Endothelial cell of umbilical vein (primary cell): Measurements from ENCODE around the gene ANGPTL7. TPM values are rescaled to one million over a fixed set of nuclear protein-coding genes. Genes with fewer than 3 reads are reported as not detected.

Experiments used
- BruUV-seq: library from RNA; stranded (reverse); fragments of 400-500 nt; replicated peaks from 2 replicates; lab custom pipeline; 2021; lab: Mats Ljungman, UMichigan
- CTCF ChIA-PET: fragments of 300-600, 350-600 bp; sonication (Branson Sonifier 250); formaldehyde crosslinking; loops from one replicate; lab custom pipeline; 2021; ENCODE audit warnings: antibody characterized with exemption, inconsistent platforms; lab: Charles Lee
- POLR2A ChIA-PET: fragments of 300-600, 350-600 bp; sonication (Branson Sonifier 250); formaldehyde crosslinking; loops from one replicate; lab custom pipeline; 2021; ENCODE audit warnings: antibody characterized with exemption, inconsistent platforms; lab: Charles Lee
- DNase-seq: peaks from one replicate; pipeline ENCODE4 v3.0.0-alpha.2; 2011; ENCODE audit warnings: low read depth, low spot score
- FAIRE-seq: peaks from 2 replicates; lab custom pipeline; 2011; peaks lifted over from hg19 to GRCh38; lab: Jason Lieb, UNC
- H2AFZ ChIP-seq: 2 replicates; pipeline ENCODE4 v1.6.0; 2012; ENCODE audit warnings: low read depth, low read length, control low read depth, inconsistent platforms
- H3K27ac ChIP-seq: 2 replicates; pipeline ENCODE4 v1.5.1; 2011; ENCODE audit warnings: low read depth, mild to moderate bottlenecking, control low read depth, low read length, moderate library complexity; ENCODE audit not compliant: insufficient read depth
- H3K27me3 ChIP-seq, 2 experiments: 2 replicates each; pipeline versions ENCODE4 v1.6.0 to v1.6.1; 2011; ENCODE audit warnings: low read length in 2 of 2, mixed read lengths in 1 of 2; ENCODE audit not compliant: control insufficient read depth in 2 of 2, insufficient read depth in 2 of 2
- H3K36me3 ChIP-seq, 2 experiments: 2 replicates in 1 of 2; 3 replicates in 1 of 2; pipeline ENCODE4 v1.5.1; 2011; ENCODE audit warnings: low read length in 2 of 2, mild to moderate bottlenecking in 1 of 2, moderate library complexity in 1 of 2; ENCODE audit not compliant: control insufficient read depth in 2 of 2, insufficient read depth in 2 of 2; ENCODE audit errors: extremely low read depth in 1 of 2
- H3K4me1 ChIP-seq: 3 replicates; pipeline ENCODE4 v1.5.1; 2011; ENCODE audit warnings: mild to moderate bottlenecking, low read length; ENCODE audit not compliant: control insufficient read depth, insufficient read depth; ENCODE audit errors: extremely low read depth
- H3K4me2 ChIP-seq: 2 replicates; pipeline ENCODE4 v1.6.1; 2011; ENCODE audit warnings: low read length, control low read depth, mixed read lengths; ENCODE audit not compliant: insufficient read depth
- H3K4me3 ChIP-seq, 3 experiments: fragments of 200-600 bp in 1 of 3; sonication (generic), shearing (Covaris generic) in 1 of 3; replicated peaks in 1 of 3; 2 replicates each; pipeline ENCODE4 v1.5.1; 2011 to 2016; ENCODE audit warnings: control low read depth in 3 of 3, low read length in 3 of 3, mild to moderate bottlenecking in 2 of 3, inconsistent platforms in 1 of 3, low read depth in 1 of 3, moderate library complexity in 1 of 3; ENCODE audit not compliant: insufficient read depth in 1 of 3
- H3K79me2 ChIP-seq: 2 replicates; pipeline ENCODE4 v1.6.0; 2012; ENCODE audit warnings: low read length, inconsistent platforms; ENCODE audit not compliant: control insufficient read depth, insufficient read depth
- H3K9ac ChIP-seq: replicated peaks from 2 replicates; pipeline ENCODE3; 2011; ENCODE audit warnings: low read length, control low read depth; ENCODE audit not compliant: insufficient read depth; ENCODE audit errors: extremely low read depth
- H3K9me1 ChIP-seq: replicated peaks from 3 replicates; pipeline ENCODE4 v1.6.0; 2011; ENCODE audit warnings: mild to moderate bottlenecking, low read length; ENCODE audit not compliant: control insufficient read depth, insufficient read depth; ENCODE audit errors: extremely low read depth
- H3K9me3 ChIP-seq: replicated peaks from 2 replicates; pipeline ENCODE4 v1.5.1; 2012; ENCODE audit warnings: low read length, inconsistent platforms; ENCODE audit not compliant: control insufficient read depth, insufficient read depth
- H4K20me1 ChIP-seq: replicated peaks from 2 replicates; pipeline ENCODE3; 2011; ENCODE audit warnings: mild to moderate bottlenecking, low read length; ENCODE audit not compliant: control insufficient read depth, insufficient read depth; ENCODE audit errors: extremely low read depth
- CTCF ChIP-seq, 2 donors: IDR thresholded peaks; 1 replicate in 1 of 2; 2 replicates in 1 of 2; pipeline ENCODE4 v1.5.1; 2011; ENCODE audit warnings: low read length in 2 of 2, mild to moderate bottlenecking in 2 of 2, moderate library complexity in 2 of 2, control low read depth in 1 of 2, inconsistent platforms in 1 of 2, low read depth in 1 of 2; ENCODE audit not compliant: insufficient read depth in 1 of 2; ENCODE audit errors: extremely low read depth in 1 of 2
- EZH2 ChIP-seq: IDR thresholded peaks from 2 replicates; pipeline ENCODE4 v1.6.1; 2012; ENCODE audit warnings: borderline replicate concordance, low read depth, mild to moderate bottlenecking, moderate library complexity, low read length, inconsistent platforms; ENCODE audit not compliant: severe bottlenecking
- FOS ChIP-seq: IDR thresholded peaks from 2 replicates; pipeline ENCODE4 v1.6.1; 2011; ENCODE audit warnings: mild to moderate bottlenecking, low read length, moderate library complexity, borderline replicate concordance; ENCODE audit not compliant: insufficient read depth
- GATA2 ChIP-seq: IDR thresholded peaks from 2 replicates; pipeline ENCODE4 v1.7.0; 2011; ENCODE audit warnings: low read depth, mild to moderate bottlenecking, moderate library complexity, mixed read lengths, low read length; ENCODE audit not compliant: insufficient read length, insufficient read depth
- JUN ChIP-seq: IDR thresholded peaks from 2 replicates; pipeline ENCODE4 v1.6.1; 2011; ENCODE audit warnings: borderline replicate concordance, low read depth; ENCODE audit not compliant: insufficient read length, insufficient read depth
- MYC ChIP-seq: IDR thresholded peaks from one replicate; pipeline ENCODE4 v1.6.1; 2011; ENCODE audit warnings: mild to moderate bottlenecking, low read depth, low read length
- POLR2A ChIP-seq: IDR thresholded peaks from 2 replicates; pipeline ENCODE4 v1.6.1; 2012; ENCODE audit warnings: low read depth, mild to moderate bottlenecking, control low read depth, low read length
- POLR2AphosphoS5 ChIP-seq: IDR thresholded peaks from 2 replicates; pipeline ENCODE4 v1.6.1; 2012; ENCODE audit warnings: low read depth, mild to moderate bottlenecking, control low read depth, low read length, moderate library complexity; ENCODE audit not compliant: insufficient read depth
- dilution Hi-C: fragments of 300-500 bp; cut with MboI; formaldehyde crosslinking; loops from one replicate; pipeline ENCODE4 v1.15.0; 2019; ENCODE audit warnings: low sequenced_read_pairs; ENCODE audit not compliant: extremely low pct_ligation_motif_present
- intact Hi-C: fragments of 100-400 bp; cut with micrococcal nuclease; formaldehyde crosslinking; loops from one replicate; pipeline ENCODE4 v1.10.0; 2022
- polyA plus RNA-seq, 4 experiments: library from polyadenylated mRNA; depleted of rRNA in 3 of 4; stranded (reverse) in 3 of 4; unstranded in 1 of 4; fragments of >200 nt; gene quantifications; 2 replicates each; pipeline versions ENCODE4 v1.2.1 to v1.2.3, GENCODE V29; 2011 to 2012; ENCODE audit warnings: missing spikeins in 1 of 4
- total RNA-seq: library from RNA; stranded (reverse); gene quantifications from 2 replicates; pipeline ENCODE4 v1.2.3, GENCODE V29; 2021
- TF ChIP-seq, protein P1 (sequence below): IDR thresholded peaks from 2 replicates; pipeline ENCODE4 v1.6.1; 2011; ENCODE audit not compliant: insufficient read depth, insufficient read length

ANGPTL7 gene
- total and polyA plus RNA-seq, 2 donors (not counting 3 experiments of a cell fraction or from before 2014, with no cell fraction given) = not detected

- no peaks in the 10 kb centered on the region for H3K9me3 ChIP-seq
- CTCF ChIA-PET = interaction anchor here (1.1 to 1.7 kb wide), 2 partner anchors 10 to 120 kb away, joined by 3 to 8 read pairs; no protein-coding TSS in a partner anchor
- H3K4me3 ChIP-seq = no peak overlapping the region
- dilution Hi-C loops (no loop called here), intact Hi-C loops (no loop called here)
- H3K4me1 ChIP-seq = peaks cover 3% of the 10 kb centered on the region
- H2AFZ ChIP-seq = no peak overlapping the region
- peaks cover 0 to 15% of the 10 kb centered on the region in 2 experiments for H3K36me3 ChIP-seq
- DNase-seq (no peak), FAIRE-seq (no peak)
- no peaks in the 10 kb centered on the region for H4K20me1 ChIP-seq
- H3K79me2 ChIP-seq = no peaks in the 10 kb centered on the region
- TF ChIP-seq CTCF (IDR thresholded peaks at IDR 0.05; ENCODE audit: extremely low read depth in 1 of 2, insufficient read depth in 1 of 2, low read depth in 1 of 2, low read length in 2 of 2) = no peak
- TF ChIP-seq, protein P1, sequence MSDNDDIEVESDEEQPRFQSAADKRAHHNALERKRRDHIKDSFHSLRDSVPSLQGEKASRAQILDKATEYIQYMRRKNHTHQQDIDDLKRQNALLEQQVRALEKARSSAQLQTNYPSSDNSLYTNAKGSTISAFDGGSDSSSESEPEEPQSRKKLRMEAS = no peak
- no peak for TF ChIP-seq MYC
- TF ChIP-seq POLR2A = no peak
- TF ChIP-seq EZH2 = no peak
- TF ChIP-seq FOS = no peak
- TF ChIP-seq POLR2AphosphoS5 = no peak
- TF ChIP-seq JUN = no peak
- no peak for TF ChIP-seq GATA2
- POLR2A ChIA-PET = no interaction called here
- no peaks in the 10 kb centered on the region for H3K27me3 ChIP-seq
- BruUV-seq = no TSS peak
- H3K9me1 ChIP-seq = no peaks in the 10 kb centered on the region
- no peak overlapping the region for H3K27ac ChIP-seq
- no peak overlapping the region for H3K9ac ChIP-seq
- H3K4me2 ChIP-seq = no peak overlapping the region
Measured at GRCh38 chr1:11157867-11158266, 31.3 kb upstream of the ANGPTL7 start.
